H1 (cell line): Measurements from ENCODE around the gene LUC7L3. TPM values are rescaled to one million over a fixed set of nuclear protein-coding genes. Genes with fewer than 3 reads are reported as not detected.

Experiments used
- ZNF274 ChIP-seq: IDR thresholded peaks from 2 replicates; pipeline ENCODE4 v1.7.0; 2012; ENCODE audit warnings: low read length, borderline replicate concordance; ENCODE audit errors: extremely low read depth
- polyA plus RNA-seq, 7 experiments: library from polyadenylated mRNA; depleted of rRNA in 3 of 7; stranded (reverse) in 5 of 7; unstranded in 2 of 7; fragments of >200 nt in 5 of 7; fragments of 200-250 nt in 2 of 7; gene quantifications; 1 replicate in 5 of 7; 2 replicates in 1 of 7; 4 replicates in 1 of 7; pipeline versions ENCODE4 v1.2.1 to v1.2.3, GENCODE V29; 2011 to 2013; ENCODE audit warnings: missing spikeins in 2 of 7, mixed read lengths in 2 of 7
- total RNA-seq: library from RNA; stranded (reverse); fragmentation: NEBNext Ultra II Directional; extraction: Animal tissue kit (Norgen Biotek cat#: 25700); gene quantifications from 2 replicates; pipeline ENCODE4 v1.2.1, GENCODE V29; 2021

LUC7L3 gene
- total and polyA plus RNA-seq, 2 of the 8 experiments (the other 6 are each of a cell fraction or from before 2014, with no cell fraction given), result 102 to 126 TPM

DNA sequence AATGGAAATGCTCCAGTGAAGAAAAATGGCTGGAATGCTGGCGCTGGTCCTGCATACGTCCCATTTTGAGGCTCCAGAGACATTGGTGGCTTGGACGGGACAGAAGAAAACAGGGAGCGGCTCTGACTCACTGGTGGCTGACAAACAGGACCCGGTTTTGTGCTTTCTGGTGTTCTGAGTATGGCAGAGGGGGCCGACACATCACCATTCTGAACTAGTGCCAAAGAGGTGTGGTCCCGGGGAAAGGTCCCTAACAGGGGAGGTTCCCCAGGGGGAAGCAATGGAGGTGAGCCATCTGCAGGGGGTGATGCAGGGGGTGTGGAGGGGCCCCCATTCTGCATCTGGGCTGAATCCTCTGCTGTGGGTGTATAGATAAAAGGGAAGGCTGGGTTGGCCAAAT lies 20.0 kb upstream of the LUC7L3 start (continued):
- TF ChIP-seq ZNF274, result no peak
